Stimulated activated CD4-positive, alpha-beta T cell treated with anti-CD3 and anti-CD28 coated beads, Interleukin-1b, Interleukin-23, amount 100 ng/mL, for 4 hours (primary cell): ENCODE measurements around the gene GSK3A.

Experiments
- DNase-seq, 2 donors: peaks; one replicate each; pipeline ENCODE4 v3.0.0-alpha.2; 2020; ENCODE audit warnings: low read depth in 2 of 2

GSK3A gene

GRCh38 chr19:42226886-42227285 is 15.5 kb downstream of the GSK3A start:
- no peak for DNase-seq

- no peak for DNase-seq
Observed at GRCh38 chr19:42225718-42226292, 16.6 kb downstream of the GSK3A start.

GRCh38 chr19:42224940-42225717 is 17.3 kb downstream of the GSK3A start:
- no peak for DNase-seq

GRCh38 chr19:42220751-42221097 is 21.7 kb downstream of the GSK3A start:
- DNase-seq = no peak

DNA sequence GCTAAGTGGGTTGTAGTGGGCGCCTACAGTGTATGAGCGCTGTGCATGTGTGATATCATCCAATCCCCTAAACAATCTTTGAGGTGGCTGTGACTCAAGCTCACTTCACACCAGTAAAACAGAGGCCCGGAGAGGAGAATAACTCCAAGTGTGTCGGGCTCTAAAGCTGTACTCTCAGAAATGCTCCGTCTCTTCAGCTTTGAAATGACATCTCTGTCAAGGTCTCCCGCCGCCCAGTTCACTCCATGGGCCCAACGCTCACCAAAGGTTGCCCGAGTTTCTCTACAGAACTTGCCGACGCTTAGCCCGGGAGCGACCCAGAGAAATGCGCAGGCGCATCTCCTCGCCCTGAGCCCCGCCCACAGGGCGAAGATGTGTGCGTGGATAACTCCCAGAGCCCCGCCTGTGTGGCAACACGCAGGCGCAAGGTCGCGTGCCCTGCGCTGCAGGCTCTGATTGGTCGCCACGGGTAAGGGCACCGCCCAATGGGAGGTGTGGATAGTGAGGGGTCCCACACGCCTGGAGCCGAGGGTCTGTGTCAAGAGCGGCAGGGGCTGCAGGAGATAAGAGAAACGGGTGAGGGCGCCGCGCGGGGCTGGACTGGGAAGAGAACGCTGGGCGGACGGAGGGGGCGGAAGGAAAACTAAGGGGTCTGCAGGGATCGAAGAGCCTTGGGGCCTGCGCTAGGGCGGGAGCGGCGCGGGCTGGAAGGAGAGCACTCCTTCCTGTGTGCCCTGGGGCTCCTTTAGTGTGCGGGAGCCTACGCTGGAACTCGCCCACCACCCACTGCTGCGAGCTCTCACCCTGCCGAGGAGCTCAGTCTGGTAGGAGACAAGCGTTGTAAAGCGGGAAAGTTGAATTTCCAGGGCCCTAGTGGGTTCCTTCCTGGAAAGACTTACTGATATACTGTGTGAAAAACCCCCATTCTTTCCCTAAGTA is 22.3 kb downstream of the GSK3A start, which contains the start of gene ZNF526:
Gene ZNF526 (plus strand): TSS at position 501 of the 939 bp plus-strand sequence. CDS start 4,092 bp downstream, outside the sequence.
- peak; percentile 93 for DNase-seq

- peak; percentile 99 to 100 for DNase-seq
Observed at GRCh38 chr19:42217520-42218437, 24.6 kb downstream of the GSK3A start, which contains the start of gene DEDD2. DEDD2 (minus strand) TSS chr19:42217677; CDS start chr19:42217007, 670 bp downstream.

GRCh38 chr19:42216653-42217519 is 25.5 kb downstream of the GSK3A start:
- peak in 1 of 2 donors; percentile 21 for DNase-seq

- no peak for DNase-seq
Observed at GRCh38 chr19:42214810-42215485, 27.5 kb downstream of the GSK3A start.

- DNase-seq = no peak
Observed at GRCh38 chr19:42212886-42213285, 29.5 kb downstream of the GSK3A start.

DNA sequence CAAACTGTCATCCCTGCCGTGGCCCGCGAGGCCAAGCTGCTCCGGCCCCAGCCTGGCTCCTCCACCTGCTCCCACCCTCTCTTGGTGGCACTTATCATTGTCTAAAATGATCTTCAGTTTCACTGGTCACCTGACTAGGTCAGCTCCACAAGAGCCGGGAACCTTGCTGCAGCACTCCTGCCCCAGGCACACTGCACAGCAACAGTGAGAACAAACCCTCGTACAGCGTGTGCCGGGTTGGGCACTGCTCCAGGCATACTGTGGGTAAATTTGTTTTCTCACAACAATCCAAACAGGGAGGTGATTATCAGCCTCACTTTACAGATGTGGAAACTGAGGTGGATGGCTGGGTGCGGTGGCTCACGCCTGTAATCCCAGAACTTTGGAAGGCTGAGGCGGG is 33.8 kb downstream of the GSK3A start:
- DNase-seq = no peak

DNA sequence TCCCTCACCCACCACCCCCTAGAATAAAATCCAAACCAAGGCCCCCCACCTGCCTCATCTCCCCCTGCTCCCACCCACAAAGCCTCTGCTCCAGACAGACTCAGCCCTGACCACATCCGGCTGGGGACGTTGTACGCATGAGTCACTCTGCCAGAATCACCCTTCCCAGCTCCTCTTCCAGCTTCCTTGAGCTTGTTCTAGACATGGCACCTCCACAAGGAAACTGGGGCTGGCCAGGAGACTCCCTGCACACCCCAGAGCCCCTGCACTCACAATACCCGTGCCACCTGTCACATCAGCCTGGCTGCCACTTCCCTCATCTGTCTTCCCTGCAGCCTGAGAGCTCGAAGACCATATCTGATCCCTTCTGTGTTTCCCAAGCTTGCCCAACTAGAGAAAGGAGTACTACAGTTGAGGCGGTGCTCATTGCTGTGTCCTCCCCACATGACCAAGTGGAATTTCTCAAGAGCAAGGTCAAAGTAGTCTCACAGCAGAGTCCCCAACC is 34.6 kb downstream of the GSK3A start:
- DNase-seq = no peak

- DNase-seq = no peak
Observed at GRCh38 chr19:42206871-42207755, 35.3 kb downstream of the GSK3A start.

- DNase-seq = no peak
Observed at GRCh38 chr19:42204664-42205063, 37.7 kb downstream of the GSK3A start.

DNA sequence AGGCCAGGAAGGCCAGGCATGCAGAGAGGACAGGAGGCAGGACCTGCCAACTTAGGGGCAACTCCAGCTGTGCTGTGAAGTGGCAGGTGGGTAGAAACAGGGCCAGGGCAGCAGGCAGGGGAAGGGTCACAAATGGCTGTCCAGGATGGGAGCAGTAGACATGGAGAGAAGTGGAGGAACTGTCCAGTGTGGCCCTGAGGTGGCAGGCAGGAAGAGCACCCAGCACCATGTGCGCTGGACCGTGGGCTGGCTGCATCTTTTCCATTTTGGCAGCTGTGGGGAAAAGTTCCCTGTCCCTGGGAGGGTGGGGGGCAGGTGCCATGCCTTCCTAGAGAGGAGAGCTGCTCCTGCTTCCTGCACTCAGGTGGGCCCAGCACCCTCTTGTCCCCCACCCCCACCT is 38.7 kb downstream of the GSK3A start:
- DNase-seq = no peak

DNA sequence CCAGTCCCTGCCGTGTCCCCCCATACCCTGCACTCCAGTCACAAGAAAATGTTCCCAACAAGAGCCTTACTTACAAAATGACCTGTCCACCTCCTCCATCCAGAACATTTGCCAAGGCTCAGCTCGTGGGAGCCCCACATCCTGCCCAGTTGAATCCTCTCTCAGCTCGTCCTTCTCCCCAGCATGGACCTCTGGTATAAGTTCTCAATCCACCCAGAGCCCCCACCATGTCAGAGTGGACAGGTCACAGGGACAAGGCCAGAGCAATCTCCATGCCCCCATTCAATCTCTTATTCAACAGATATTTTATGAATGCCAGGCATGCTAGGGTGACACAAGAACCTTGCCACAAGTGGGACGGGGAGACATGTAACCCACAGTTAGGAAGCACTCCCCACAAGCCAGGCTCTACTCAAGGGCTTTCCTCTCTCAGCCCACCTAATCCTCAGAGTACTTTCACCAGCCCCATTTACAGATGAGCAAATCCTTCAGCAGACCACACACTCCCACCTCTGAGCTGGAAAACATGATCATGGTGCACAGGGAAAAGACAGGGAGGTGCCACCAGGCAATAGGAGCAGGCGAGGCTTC is 40.0 kb downstream of the GSK3A start:
- no peak for DNase-seq

- no peak for DNase-seq
Observed at GRCh38 chr19:42201489-42202289, 40.7 kb downstream of the GSK3A start.

GRCh38 chr19:42200116-42200715 is 42.2 kb downstream of the GSK3A start:
- DNase-seq = no peak
